Panc1 (cell line): Measurements from ENCODE around the gene PTDSS2.

Experiments
- POLR2AphosphoS5 ChIP-seq: IDR thresholded peaks from 2 replicates; pipeline ENCODE4 v1.6.1; 2012; ENCODE audit warnings: mild to moderate bottlenecking, low read depth, low read length, moderate library complexity
- TCF7L2 ChIP-seq: IDR thresholded peaks from 2 replicates; pipeline ENCODE4 v1.6.1; 2011; ENCODE audit warnings: mild to moderate bottlenecking, low read depth, low read length, inconsistent platforms
- TF ChIP-seq, protein P1 (sequence below): fragments of 450-650 bp; IDR thresholded peaks from 2 replicates; pipeline ENCODE4 v1.5.1; 2017; ENCODE audit warnings: mild to moderate bottlenecking
- TF ChIP-seq, protein P2 (sequence below), 2 experiments: IDR thresholded peaks; 2 replicates each; pipeline ENCODE4 v1.6.1; 2011 to 2012; ENCODE audit warnings: low read depth in 2 of 2, control low read depth in 1 of 2, low read length in 1 of 2, mild to moderate bottlenecking in 1 of 2, moderate library complexity in 1 of 2; ENCODE audit not compliant: insufficient read depth in 1 of 2

DNA sequence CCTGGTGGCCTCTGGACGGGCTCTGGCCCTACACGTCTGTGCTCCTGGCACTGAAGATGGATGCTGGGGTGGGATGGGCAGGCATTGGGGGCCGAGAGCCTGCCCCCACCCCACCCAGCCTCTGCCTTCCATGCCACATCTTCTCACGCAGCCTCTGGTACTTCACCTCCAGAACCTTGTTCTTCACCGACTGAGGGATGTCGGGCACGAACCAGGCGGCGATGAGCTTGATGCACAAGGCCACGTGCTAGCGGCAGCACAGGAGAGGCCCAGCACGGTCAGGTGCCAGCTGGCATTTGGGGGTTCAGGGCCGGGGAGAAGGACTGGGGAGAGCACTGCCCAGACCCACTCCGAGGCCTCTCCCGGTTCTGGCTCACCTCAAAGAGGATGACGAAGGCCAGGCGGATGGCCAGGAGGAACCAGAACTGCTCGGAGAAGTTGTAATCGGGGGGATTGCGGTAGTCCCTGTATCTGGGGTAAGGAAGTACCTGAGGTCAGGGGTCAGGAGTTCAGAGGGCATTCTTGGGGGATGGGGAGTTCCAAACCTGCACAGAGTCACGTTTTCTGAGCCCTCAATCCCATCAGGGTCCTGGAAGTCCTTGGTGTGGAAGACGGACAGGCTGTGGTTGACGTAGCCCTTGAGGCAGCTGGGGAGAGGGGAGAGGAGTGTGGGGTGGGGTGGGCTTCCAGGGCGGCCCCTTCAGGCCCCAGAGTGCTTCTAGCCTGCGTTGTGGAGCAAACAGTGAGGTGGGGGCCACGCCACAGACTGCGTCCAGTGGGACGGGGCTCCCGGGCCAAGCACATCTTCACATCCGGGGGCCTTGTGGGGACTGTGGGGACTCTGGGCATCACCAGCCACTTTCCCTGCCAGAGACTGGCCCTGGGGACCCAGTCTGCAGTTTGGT lies 31.5 kb upstream of the PTDSS2 start:
- TF ChIP-seq, protein P1, sequence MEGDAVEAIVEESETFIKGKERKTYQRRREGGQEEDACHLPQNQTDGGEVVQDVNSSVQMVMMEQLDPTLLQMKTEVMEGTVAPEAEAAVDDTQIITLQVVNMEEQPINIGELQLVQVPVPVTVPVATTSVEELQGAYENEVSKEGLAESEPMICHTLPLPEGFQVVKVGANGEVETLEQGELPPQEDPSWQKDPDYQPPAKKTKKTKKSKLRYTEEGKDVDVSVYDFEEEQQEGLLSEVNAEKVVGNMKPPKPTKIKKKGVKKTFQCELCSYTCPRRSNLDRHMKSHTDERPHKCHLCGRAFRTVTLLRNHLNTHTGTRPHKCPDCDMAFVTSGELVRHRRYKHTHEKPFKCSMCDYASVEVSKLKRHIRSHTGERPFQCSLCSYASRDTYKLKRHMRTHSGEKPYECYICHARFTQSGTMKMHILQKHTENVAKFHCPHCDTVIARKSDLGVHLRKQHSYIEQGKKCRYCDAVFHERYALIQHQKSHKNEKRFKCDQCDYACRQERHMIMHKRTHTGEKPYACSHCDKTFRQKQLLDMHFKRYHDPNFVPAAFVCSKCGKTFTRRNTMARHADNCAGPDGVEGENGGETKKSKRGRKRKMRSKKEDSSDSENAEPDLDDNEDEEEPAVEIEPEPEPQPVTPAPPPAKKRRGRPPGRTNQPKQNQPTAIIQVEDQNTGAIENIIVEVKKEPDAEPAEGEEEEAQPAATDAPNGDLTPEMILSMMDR = no peak
- TF ChIP-seq POLR2AphosphoS5 (no peak), TCF7L2 (no peak)
- TF ChIP-seq, protein P2, sequence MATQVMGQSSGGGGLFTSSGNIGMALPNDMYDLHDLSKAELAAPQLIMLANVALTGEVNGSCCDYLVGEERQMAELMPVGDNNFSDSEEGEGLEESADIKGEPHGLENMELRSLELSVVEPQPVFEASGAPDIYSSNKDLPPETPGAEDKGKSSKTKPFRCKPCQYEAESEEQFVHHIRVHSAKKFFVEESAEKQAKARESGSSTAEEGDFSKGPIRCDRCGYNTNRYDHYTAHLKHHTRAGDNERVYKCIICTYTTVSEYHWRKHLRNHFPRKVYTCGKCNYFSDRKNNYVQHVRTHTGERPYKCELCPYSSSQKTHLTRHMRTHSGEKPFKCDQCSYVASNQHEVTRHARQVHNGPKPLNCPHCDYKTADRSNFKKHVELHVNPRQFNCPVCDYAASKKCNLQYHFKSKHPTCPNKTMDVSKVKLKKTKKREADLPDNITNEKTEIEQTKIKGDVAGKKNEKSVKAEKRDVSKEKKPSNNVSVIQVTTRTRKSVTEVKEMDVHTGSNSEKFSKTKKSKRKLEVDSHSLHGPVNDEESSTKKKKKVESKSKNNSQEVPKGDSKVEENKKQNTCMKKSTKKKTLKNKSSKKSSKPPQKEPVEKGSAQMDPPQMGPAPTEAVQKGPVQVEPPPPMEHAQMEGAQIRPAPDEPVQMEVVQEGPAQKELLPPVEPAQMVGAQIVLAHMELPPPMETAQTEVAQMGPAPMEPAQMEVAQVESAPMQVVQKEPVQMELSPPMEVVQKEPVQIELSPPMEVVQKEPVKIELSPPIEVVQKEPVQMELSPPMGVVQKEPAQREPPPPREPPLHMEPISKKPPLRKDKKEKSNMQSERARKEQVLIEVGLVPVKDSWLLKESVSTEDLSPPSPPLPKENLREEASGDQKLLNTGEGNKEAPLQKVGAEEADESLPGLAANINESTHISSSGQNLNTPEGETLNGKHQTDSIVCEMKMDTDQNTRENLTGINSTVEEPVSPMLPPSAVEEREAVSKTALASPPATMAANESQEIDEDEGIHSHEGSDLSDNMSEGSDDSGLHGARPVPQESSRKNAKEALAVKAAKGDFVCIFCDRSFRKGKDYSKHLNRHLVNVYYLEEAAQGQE (IDR thresholded peaks at IDR 0.05; ENCODE audit: insufficient read depth in 1 of 2, low read depth in 2 of 2, low read length in 1 of 2) = peak in 1 of 2 experiments; percentile 11; a peak in 1 of 4 replicates
